Effector memory CD4-positive, alpha-beta T cell (primary cell): Measurements from ENCODE around the gene TMEM117.

Experiments used
- DNase-seq, 3 donors: peaks; one replicate each; pipeline ENCODE4 v3.0.0-alpha.2; 2020
- H3K27ac ChIP-seq: 2 replicates; pipeline ENCODE4 v1.7.0; 2013; ENCODE audit warnings: mild to moderate bottlenecking, low read length, moderate library complexity; ENCODE audit not compliant: insufficient read depth, poor library complexity, severe bottlenecking
- H3K27me3 ChIP-seq: replicated peaks from 2 replicates; pipeline ENCODE4 v1.7.0; 2013; ENCODE audit warnings: mild to moderate bottlenecking, low read length; ENCODE audit not compliant: insufficient read depth, control insufficient read depth, poor library complexity, severe bottlenecking
- H3K36me3 ChIP-seq: 2 replicates; pipeline ENCODE4 v1.7.0; 2013; ENCODE audit warnings: mild to moderate bottlenecking, low read length, moderate library complexity; ENCODE audit not compliant: control insufficient read depth, insufficient read depth
- H3K4me1 ChIP-seq: 2 replicates; pipeline ENCODE4 v1.7.0; 2013; ENCODE audit warnings: low read length, mild to moderate bottlenecking; ENCODE audit not compliant: control insufficient read depth, insufficient read depth, poor library complexity, severe bottlenecking
- H3K4me3 ChIP-seq: 2 replicates; pipeline ENCODE4 v1.7.0; 2013; ENCODE audit warnings: low read length, low read depth, mild to moderate bottlenecking; ENCODE audit not compliant: insufficient read depth, poor library complexity, severe bottlenecking
- H3K9me3 ChIP-seq: 2 replicates; pipeline ENCODE4 v1.7.0; 2013; ENCODE audit warnings: mild to moderate bottlenecking, low read length, moderate library complexity; ENCODE audit not compliant: control insufficient read depth

The TMEM117 gene

GRCh38 chr12:44148936-44149335, 313.1 kb downstream of the TMEM117 start:
- H3K36me3 ChIP-seq: no peaks in the 10 kb centered on the region
- H3K27ac ChIP-seq: no peak overlapping the region
- H3K27me3 ChIP-seq: no peaks in the 10 kb centered on the region
- DNase-seq: no peak
- H3K4me3 ChIP-seq: no peak overlapping the region
- H3K4me1 ChIP-seq: no peaks in the 10 kb centered on the region
- H3K9me3 ChIP-seq: no peaks in the 10 kb centered on the region

GRCh38 chr12:44154128-44154527, 318.2 kb downstream of the TMEM117 start:
- H3K9me3 ChIP-seq: no peaks in the 10 kb centered on the region
- no peaks in the 10 kb centered on the region for H3K27me3 ChIP-seq
- no peak for DNase-seq
- H3K4me1 ChIP-seq: no peaks in the 10 kb centered on the region
- H3K4me3 ChIP-seq: no peak overlapping the region
- no peaks in the 10 kb centered on the region for H3K36me3 ChIP-seq
- H3K27ac ChIP-seq: no peak overlapping the region

- H3K36me3 ChIP-seq: no peaks in the 10 kb centered on the region
- no peak overlapping the region for H3K4me3 ChIP-seq
- no peaks in the 10 kb centered on the region for H3K4me1 ChIP-seq
- H3K27me3 ChIP-seq: no peaks in the 10 kb centered on the region
- H3K9me3 ChIP-seq: no peaks in the 10 kb centered on the region
- no peak for DNase-seq
- H3K27ac ChIP-seq: no peak overlapping the region
Measured at GRCh38 chr12:44155358-44155757, 319.5 kb downstream of the TMEM117 start.

GRCh38 chr12:44157359-44157758, 321.5 kb downstream of the TMEM117 start:
- Histone ChIP-seq H3K27ac (no peak overlapping the region), H3K36me3 (no peaks in the 10 kb centered on the region), H3K4me3 (no peak overlapping the region), H3K4me1 (no peaks in the 10 kb centered on the region), H3K27me3 (no peaks in the 10 kb centered on the region), H3K9me3 (no peaks in the 10 kb centered on the region)
- DNase-seq: no peak

- Histone ChIP-seq H3K9me3 (no peaks in the 10 kb centered on the region), H3K4me3 (no peak overlapping the region), H3K36me3 (no peaks in the 10 kb centered on the region), H3K27ac (no peak overlapping the region), H3K27me3 (no peaks in the 10 kb centered on the region), H3K4me1 (no peaks in the 10 kb centered on the region)
- DNase-seq: no peak
Measured at GRCh38 chr12:44158746-44159145, 322.9 kb downstream of the TMEM117 start.

GRCh38 chr12:44159216-44159615, 323.3 kb downstream of the TMEM117 start:
- Histone ChIP-seq H3K27ac (no peak overlapping the region), H3K9me3 (no peaks in the 10 kb centered on the region), H3K4me1 (no peaks in the 10 kb centered on the region), H3K4me3 (no peak overlapping the region), H3K36me3 (no peaks in the 10 kb centered on the region), H3K27me3 (no peaks in the 10 kb centered on the region)
- no peak for DNase-seq

- no peaks in the 10 kb centered on the region for H3K27me3 ChIP-seq
- DNase-seq: no peak
- H3K4me1 ChIP-seq: no peaks in the 10 kb centered on the region
- H3K9me3 ChIP-seq: no peaks in the 10 kb centered on the region
- H3K27ac ChIP-seq: no peak overlapping the region
- no peak overlapping the region for H3K4me3 ChIP-seq
- no peaks in the 10 kb centered on the region for H3K36me3 ChIP-seq
Measured at GRCh38 chr12:44159862-44160261, 324.0 kb downstream of the TMEM117 start.

- DNase-seq: no peak
Measured at GRCh38 chr12:44162961-44163360, 327.1 kb downstream of the TMEM117 start.

GRCh38 chr12:44174053-44174452, 338.2 kb downstream of the TMEM117 start:
- no peak overlapping the region for H3K27ac ChIP-seq
- no peaks in the 10 kb centered on the region for H3K9me3 ChIP-seq
- no peak for DNase-seq
- H3K27me3 ChIP-seq: no peaks in the 10 kb centered on the region
- H3K4me1 ChIP-seq: no peaks in the 10 kb centered on the region
- no peak overlapping the region for H3K4me3 ChIP-seq
- no peaks in the 10 kb centered on the region for H3K36me3 ChIP-seq

More at GRCh38 chr12:44162961-44163360, 327.1 kb downstream of the TMEM117 start:
- Histone ChIP-seq H3K4me3 (no peak overlapping the region), H3K9me3 (no peaks in the 10 kb centered on the region), H3K36me3 (no peaks in the 10 kb centered on the region), H3K27ac (no peak overlapping the region), H3K4me1 (no peaks in the 10 kb centered on the region), H3K27me3 (no peaks in the 10 kb centered on the region)

GRCh38 chr12:44184499-44185206, 348.8 kb downstream of the TMEM117 start:
- H3K4me1 ChIP-seq: no peaks in the 10 kb centered on the region
- H3K4me3 ChIP-seq: no peak overlapping the region
- no peaks in the 10 kb centered on the region for H3K9me3 ChIP-seq
- no peak overlapping the region for H3K27ac ChIP-seq
- no peaks in the 10 kb centered on the region for H3K36me3 ChIP-seq
- H3K27me3 ChIP-seq: no peaks in the 10 kb centered on the region
- DNase-seq: no peak
